Gastrocnemius medialis (tissue), 4 donors: ENCODE data around the gene CCDC92B.
"Not testable (repeated sequence)": the region's sequence is repeated elsewhere in the genome, so short reads cannot be mapped to it uniquely, and the experiment has no call there.

Experiments
- CTCF ChIP-seq, 5 experiments: fragments of 450-650 bp in 3 of 5; fragments of 200-600 bp in 2 of 5; sonication (generic) in 2 of 5; IDR thresholded peaks in 4 of 5; conservative IDR thresholded peaks in 1 of 5; 1 replicate in 4 of 5; 2 replicates in 1 of 5; pipeline ENCODE4 v1.5.1; 2016 to 2019; ENCODE audit warnings: antibody characterized with exemption in 5 of 5, mild to moderate bottlenecking in 3 of 5, moderate library complexity in 3 of 5
- POLR2A ChIP-seq, 2 donors: fragments of 450-650 bp; IDR thresholded peaks; one replicate each; pipeline ENCODE4 v1.6.1; 2017; ENCODE audit warnings: antibody characterized with exemption in 2 of 2, mild to moderate bottlenecking in 2 of 2, moderate library complexity in 2 of 2

GRCh38 chr17:2679247-2679646 lies 70.2 kb downstream of the CCDC92B start:
- not testable (repeated sequence) for TF ChIP-seq CTCF (IDR thresholded peaks at IDR 0.05 in 4 of 5, conservative IDR thresholded peaks at IDR 0.05 in 1 of 5); POLR2A (IDR thresholded peaks at IDR 0.05)
